SK-N-SH treated with all-trans-retinoic acid at 6 μM for 48 hours (cell line): Measurements from ENCODE around the gene LTO1.

Experiments
- ATAC-seq: fragments of 200-7000 bp; cut with Tn5 transposase; 3 replicates; pipeline ENCODE4 v1.9.1; 2020; ENCODE audit warnings: mild to moderate bottlenecking, moderate library complexity
- ARNTL ChIP-seq: fragments of 450-650 bp; formaldehyde crosslinking; IDR thresholded peaks from 2 replicates; pipeline ENCODE4 v1.5.0; 2020; ENCODE audit warnings: low read depth, mild to moderate bottlenecking, moderate library complexity, borderline replicate concordance
- CSDC2 ChIP-seq: fragments of 250-450 bp; sonication (Bioruptor Pico); IDR thresholded peaks from 2 replicates; pipeline ENCODE4 v1.5.0; 2020; ENCODE audit warnings: mild to moderate bottlenecking, moderate library complexity
- ESRRG ChIP-seq: fragments of 250-450 bp; sonication (Bioruptor Pico); IDR thresholded peaks from 2 replicates; pipeline ENCODE4 v1.6.1; 2021; ENCODE audit warnings: mild to moderate bottlenecking
- GLIS3 ChIP-seq: fragments of 250-450 bp; sonication (Bioruptor Pico); IDR thresholded peaks from 2 replicates; pipeline ENCODE4 v1.5.0; 2020; ENCODE audit warnings: mild to moderate bottlenecking, moderate library complexity
- ISL1 ChIP-seq: fragments of 250-450 bp; sonication (Bioruptor Pico); IDR thresholded peaks from 2 replicates; pipeline ENCODE4 v2.1.2; 2022; ENCODE audit warnings: mild to moderate bottlenecking, moderate library complexity
- OSR1 ChIP-seq: fragments of 250-450 bp; sonication (Bioruptor Pico); IDR thresholded peaks from 2 replicates; pipeline ENCODE4 v1.8.0; 2022; ENCODE audit warnings: moderate library complexity, mild to moderate bottlenecking, inconsistent platforms
- POU6F1 ChIP-seq: fragments of 250-450 bp; sonication (Bioruptor Pico); IDR thresholded peaks from 2 replicates; pipeline ENCODE4 v1.8.0; 2021; ENCODE audit warnings: low read depth, mild to moderate bottlenecking, moderate library complexity, borderline replicate concordance
- PPARA ChIP-seq: fragments of 250-450 bp; sonication (Bioruptor Pico); IDR thresholded peaks from 2 replicates; pipeline ENCODE4 v1.5.0; 2020; ENCODE audit warnings: mild to moderate bottlenecking, borderline replicate concordance
- RARB ChIP-seq: fragments of 250-450 bp; sonication (Bioruptor Pico); IDR thresholded peaks from 2 replicates; pipeline ENCODE4 v1.8.0; 2021; ENCODE audit warnings: mild to moderate bottlenecking, moderate library complexity
- SNAI2 ChIP-seq: fragments of 250-450 bp; sonication (Bioruptor Pico); IDR thresholded peaks from 2 replicates; pipeline ENCODE4 v1.5.0; 2020; ENCODE audit warnings: mild to moderate bottlenecking, moderate library complexity
- TCF4 ChIP-seq: fragments of 250-450 bp; sonication (Bioruptor Pico); IDR thresholded peaks from 2 replicates; pipeline ENCODE4 v1.8.0; 2021; ENCODE audit warnings: mild to moderate bottlenecking, moderate library complexity, borderline replicate concordance
- TOX ChIP-seq: fragments of 250-450 bp; sonication (Bioruptor Pico); IDR thresholded peaks from 2 replicates; pipeline ENCODE4 v1.8.0; 2021; ENCODE audit warnings: mild to moderate bottlenecking, moderate library complexity, borderline replicate concordance
- ZC3H10 ChIP-seq: fragments of 250-450 bp; sonication (Bioruptor Pico); IDR thresholded peaks from 2 replicates; pipeline ENCODE4 v1.5.1; 2021; ENCODE audit warnings: mild to moderate bottlenecking, moderate library complexity
- ZFP3 ChIP-seq: fragments of 250-450 bp; sonication (Bioruptor Pico); IDR thresholded peaks from 2 replicates; pipeline ENCODE4 v1.5.0; 2020; ENCODE audit warnings: mild to moderate bottlenecking, moderate library complexity
- ZFP30 ChIP-seq: fragments of 450-650 bp; formaldehyde crosslinking; IDR thresholded peaks from 2 replicates; pipeline ENCODE4 v1.5.0; 2022; ENCODE audit warnings: mild to moderate bottlenecking, moderate library complexity
- ZNF565 ChIP-seq: fragments of 450-650 bp; formaldehyde crosslinking; conservative IDR thresholded peaks from 2 replicates; pipeline ENCODE4 v1.5.0; 2020; ENCODE audit warnings: low read depth, mild to moderate bottlenecking, moderate library complexity
- ZNF8 ChIP-seq: fragments of 450-650 bp; formaldehyde crosslinking; IDR thresholded peaks from 2 replicates; pipeline ENCODE4 v1.5.0; 2020; ENCODE audit warnings: mild to moderate bottlenecking, moderate library complexity
- TF ChIP-seq, protein P1 (sequence below): fragments of 250-450 bp; sonication (Bioruptor Pico); IDR thresholded peaks from 2 replicates; pipeline ENCODE4 v1.8.0; 2020; ENCODE audit warnings: mild to moderate bottlenecking, moderate library complexity, borderline replicate concordance
- TF ChIP-seq, protein P2 (sequence below): fragments of 250-450 bp; sonication (Bioruptor Pico); IDR thresholded peaks from 2 replicates; pipeline ENCODE4 v1.5.0; 2020; ENCODE audit warnings: mild to moderate bottlenecking, moderate library complexity

Gene LTO1

GRCh38 chr11:69716099-69716498 lies 40.9 kb upstream of the LTO1 start (continued):
- TF ChIP-seq, protein P1, sequence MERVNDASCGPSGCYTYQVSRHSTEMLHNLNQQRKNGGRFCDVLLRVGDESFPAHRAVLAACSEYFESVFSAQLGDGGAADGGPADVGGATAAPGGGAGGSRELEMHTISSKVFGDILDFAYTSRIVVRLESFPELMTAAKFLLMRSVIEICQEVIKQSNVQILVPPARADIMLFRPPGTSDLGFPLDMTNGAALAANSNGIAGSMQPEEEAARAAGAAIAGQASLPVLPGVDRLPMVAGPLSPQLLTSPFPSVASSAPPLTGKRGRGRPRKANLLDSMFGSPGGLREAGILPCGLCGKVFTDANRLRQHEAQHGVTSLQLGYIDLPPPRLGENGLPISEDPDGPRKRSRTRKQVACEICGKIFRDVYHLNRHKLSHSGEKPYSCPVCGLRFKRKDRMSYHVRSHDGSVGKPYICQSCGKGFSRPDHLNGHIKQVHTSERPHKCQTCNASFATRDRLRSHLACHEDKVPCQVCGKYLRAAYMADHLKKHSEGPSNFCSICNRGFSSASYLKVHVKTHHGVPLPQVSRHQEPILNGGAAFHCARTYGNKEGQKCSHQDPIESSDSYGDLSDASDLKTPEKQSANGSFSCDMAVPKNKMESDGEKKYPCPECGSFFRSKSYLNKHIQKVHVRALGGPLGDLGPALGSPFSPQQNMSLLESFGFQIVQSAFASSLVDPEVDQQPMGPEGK (CRISPR knock-in tag), result no peak
- no peak for TF ChIP-seq POU6F1 (CRISPR knock-in tag)
- no peak for TF ChIP-seq SNAI2
- no peak for TF ChIP-seq TOX (CRISPR knock-in tag)
- TF ChIP-seq ARNTL (CRISPR knock-in tag), result no peak
- no peak for TF ChIP-seq OSR1 (CRISPR knock-in tag)

DNA sequence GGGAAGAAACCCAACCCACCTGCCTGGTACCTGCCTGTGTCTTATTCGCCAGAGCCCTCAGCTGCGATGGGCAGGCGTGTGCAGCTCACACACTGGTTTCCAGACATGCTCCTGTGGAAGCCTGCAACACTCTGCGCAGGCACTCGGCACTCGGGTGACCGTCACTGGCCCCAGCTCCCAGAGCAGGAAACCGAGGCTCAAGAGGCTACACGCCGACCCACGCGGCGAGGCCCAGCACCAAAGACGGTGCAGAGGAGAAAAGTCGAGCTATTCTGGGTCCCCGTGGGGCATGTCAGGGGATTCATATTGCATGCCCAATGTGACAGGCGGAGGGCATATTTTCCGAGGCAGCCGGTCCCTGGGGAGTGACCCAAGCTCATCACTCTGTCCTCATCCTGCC lies 40.3 kb upstream of the LTO1 start:
- TF ChIP-seq ZC3H10 (CRISPR knock-in tag) (no peak), TOX (CRISPR knock-in tag) (no peak), OSR1 (CRISPR knock-in tag) (no peak), GLIS3 (CRISPR knock-in tag) (no peak), TCF4 (no peak)
- TF ChIP-seq, all 23 proteins: peak for 0
- ATAC-seq, result no peak

GRCh38 chr11:69711822-69712801 lies 37.0 kb upstream of the LTO1 start:
- no peak for TF ChIP-seq RARB (CRISPR knock-in tag)
- no peak for TF ChIP-seq ZFP3 (CRISPR knock-in tag)
- TF ChIP-seq, protein P1 (CRISPR knock-in tag), result no peak
- no peak for TF ChIP-seq GLIS3 (CRISPR knock-in tag)
- ATAC-seq, result no peak

GRCh38 chr11:69708736-69709401 lies 33.7 kb upstream of the LTO1 start:
- TF ChIP-seq OSR1 (CRISPR knock-in tag) (no peak), TCF4 (no peak)
- no peak for ATAC-seq

- ATAC-seq, result no peak
- no peak for TF ChIP-seq ZC3H10 (CRISPR knock-in tag)
- no peak for TF ChIP-seq SNAI2
- no peak for TF ChIP-seq ZNF8 (CRISPR knock-in tag)
- TF ChIP-seq TOX (CRISPR knock-in tag), result no peak
- TF ChIP-seq ZFP30 (CRISPR knock-in tag), result no peak
- TF ChIP-seq, protein P2, sequence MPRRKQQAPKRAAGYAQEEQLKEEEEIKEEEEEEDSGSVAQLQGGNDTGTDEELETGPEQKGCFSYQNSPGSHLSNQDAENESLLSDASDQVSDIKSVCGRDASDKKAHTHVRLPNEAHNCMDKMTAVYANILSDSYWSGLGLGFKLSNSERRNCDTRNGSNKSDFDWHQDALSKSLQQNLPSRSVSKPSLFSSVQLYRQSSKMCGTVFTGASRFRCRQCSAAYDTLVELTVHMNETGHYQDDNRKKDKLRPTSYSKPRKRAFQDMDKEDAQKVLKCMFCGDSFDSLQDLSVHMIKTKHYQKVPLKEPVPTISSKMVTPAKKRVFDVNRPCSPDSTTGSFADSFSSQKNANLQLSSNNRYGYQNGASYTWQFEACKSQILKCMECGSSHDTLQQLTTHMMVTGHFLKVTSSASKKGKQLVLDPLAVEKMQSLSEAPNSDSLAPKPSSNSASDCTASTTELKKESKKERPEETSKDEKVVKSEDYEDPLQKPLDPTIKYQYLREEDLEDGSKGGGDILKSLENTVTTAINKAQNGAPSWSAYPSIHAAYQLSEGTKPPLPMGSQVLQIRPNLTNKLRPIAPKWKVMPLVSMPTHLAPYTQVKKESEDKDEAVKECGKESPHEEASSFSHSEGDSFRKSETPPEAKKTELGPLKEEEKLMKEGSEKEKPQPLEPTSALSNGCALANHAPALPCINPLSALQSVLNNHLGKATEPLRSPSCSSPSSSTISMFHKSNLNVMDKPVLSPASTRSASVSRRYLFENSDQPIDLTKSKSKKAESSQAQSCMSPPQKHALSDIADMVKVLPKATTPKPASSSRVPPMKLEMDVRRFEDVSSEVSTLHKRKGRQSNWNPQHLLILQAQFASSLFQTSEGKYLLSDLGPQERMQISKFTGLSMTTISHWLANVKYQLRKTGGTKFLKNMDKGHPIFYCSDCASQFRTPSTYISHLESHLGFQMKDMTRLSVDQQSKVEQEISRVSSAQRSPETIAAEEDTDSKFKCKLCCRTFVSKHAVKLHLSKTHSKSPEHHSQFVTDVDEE (CRISPR knock-in tag), result no peak
- no peak for TF ChIP-seq ZNF565 (CRISPR knock-in tag)
- no peak for TF ChIP-seq ARNTL (CRISPR knock-in tag)
- TF ChIP-seq ESRRG (CRISPR knock-in tag), result no peak
- no peak for TF ChIP-seq OSR1 (CRISPR knock-in tag)
- no peak for TF ChIP-seq GLIS3 (CRISPR knock-in tag)
- TF ChIP-seq CSDC2 (CRISPR knock-in tag), result no peak
- no peak for TF ChIP-seq POU6F1 (CRISPR knock-in tag)
- TF ChIP-seq PPARA, result no peak
- TF ChIP-seq ZFP3 (CRISPR knock-in tag), result no peak
- TF ChIP-seq ISL1 (CRISPR knock-in tag), result no peak
Observed at GRCh38 chr11:69707176-69707575, 32.0 kb upstream of the LTO1 start.
